NT2/D1 (cell line): ENCODE data around the gene ARID4B.
"Not testable (repeated sequence)": the region's sequence is repeated elsewhere in the genome, so short reads cannot be mapped to it uniquely, and the experiment has no call there.

Experiments
- DNase-seq: peaks from one replicate; pipeline ENCODE4 v3.0.0-alpha.2; 2011; ENCODE audit warnings: low read depth, low spot score
- H3K27me3 ChIP-seq: 2 replicates; pipeline ENCODE4 v1.6.0; 2011; ENCODE audit warnings: mild to moderate bottlenecking; ENCODE audit not compliant: insufficient read length, insufficient read depth
- H3K36me3 ChIP-seq: 2 replicates; pipeline ENCODE4 v1.6.1; 2011; ENCODE audit warnings: mild to moderate bottlenecking, low read length, mixed read lengths; ENCODE audit not compliant: insufficient read depth, insufficient read length
- H3K4me1 ChIP-seq: 2 replicates; pipeline ENCODE4 v1.5.1; 2011; ENCODE audit not compliant: insufficient read depth, insufficient read length
- H3K4me3 ChIP-seq: 2 replicates; pipeline ENCODE4 v1.5.1; 2011; ENCODE audit warnings: low read depth; ENCODE audit not compliant: insufficient read length
- H3K9ac ChIP-seq: 2 replicates; pipeline ENCODE4 v1.6.0; 2011; ENCODE audit warnings: low read depth; ENCODE audit not compliant: insufficient read length
- H3K9me3 ChIP-seq: 2 replicates; pipeline ENCODE4 v1.5.1; 2011; ENCODE audit warnings: mild to moderate bottlenecking, low read length; ENCODE audit not compliant: insufficient read depth
- SUZ12 ChIP-seq: IDR thresholded peaks from 2 replicates; pipeline ENCODE4 v1.6.1; 2011; ENCODE audit not compliant: insufficient read length, insufficient read depth; ENCODE audit errors: extremely low read depth
- YY1 ChIP-seq: IDR thresholded peaks from 2 replicates; pipeline ENCODE4 v1.6.1; 2011; ENCODE audit not compliant: insufficient read length, insufficient read depth
- ZNF274 ChIP-seq: IDR thresholded peaks from 2 replicates; pipeline ENCODE4 v1.6.1; 2011; ENCODE audit warnings: mild to moderate bottlenecking, low read depth, low read length

Gene ARID4B

GRCh38 chr1:235229868-235230267 is 98.1 kb downstream of the ARID4B start:
- Histone ChIP-seq H3K9ac (no peak overlapping the region), H3K4me3 (no peak overlapping the region), H3K36me3 (peaks cover 48% of the 10 kb centered on the region), H3K4me1 (no peaks in the 10 kb centered on the region), H3K27me3 (no peaks in the 10 kb centered on the region), H3K9me3 (no peaks in the 10 kb centered on the region)
- TF ChIP-seq ZNF274 (no peak), YY1 (no peak), SUZ12 (no peak)
- no peak for DNase-seq

- H3K9me3 ChIP-seq = no peaks in the 10 kb centered on the region
- H3K27me3 ChIP-seq = no peaks in the 10 kb centered on the region
- TF ChIP-seq ZNF274 = no peak
- TF ChIP-seq SUZ12 = no peak
- no peak for TF ChIP-seq YY1
- H3K4me3 ChIP-seq = no peak overlapping the region
- DNase-seq = no peak
- peaks cover 62% of the 10 kb centered on the region for H3K36me3 ChIP-seq
- no peaks in the 10 kb centered on the region for H3K4me1 ChIP-seq
- H3K9ac ChIP-seq = no peak overlapping the region
Measured at GRCh38 chr1:235227414-235227813, 100.6 kb downstream of the ARID4B start.

- H3K9me3 ChIP-seq = no peaks in the 10 kb centered on the region
- H3K36me3 ChIP-seq = peaks cover 66% of the 10 kb centered on the region
- no peaks in the 10 kb centered on the region for H3K27me3 ChIP-seq
Measured at GRCh38 chr1:235226933-235227332, 101.0 kb downstream of the ARID4B start.

GRCh38 chr1:235225299-235225698 is 102.7 kb downstream of the ARID4B start:
- no peaks in the 10 kb centered on the region for H3K9me3 ChIP-seq
- no peaks in the 10 kb centered on the region for H3K27me3 ChIP-seq
- H3K9ac ChIP-seq = no peak overlapping the region
- TF ChIP-seq ZNF274 (no peak), YY1 (no peak), SUZ12 (no peak)
- DNase-seq = no peak
- peaks cover 78% of the 10 kb centered on the region for H3K36me3 ChIP-seq
- no peak overlapping the region for H3K4me3 ChIP-seq
- no peaks in the 10 kb centered on the region for H3K4me1 ChIP-seq

More at GRCh38 chr1:235226933-235227332, 101.0 kb downstream of the ARID4B start:
- no peak overlapping the region for H3K4me3 ChIP-seq
- peak overlapping the region; percentile 36 for H3K9ac ChIP-seq
- H3K4me1 ChIP-seq = no peaks in the 10 kb centered on the region
- DNase-seq = no peak
- TF ChIP-seq YY1 = no peak
- TF ChIP-seq ZNF274 = no peak

GRCh38 chr1:235221653-235222375 is 106.2 kb downstream of the ARID4B start:
- Histone ChIP-seq H3K4me3 (no peak overlapping the region), H3K9me3 (no peaks in the 10 kb centered on the region), H3K36me3 (peaks cover 55% of the 10 kb centered on the region), H3K9ac (no peak overlapping the region), H3K27me3 (no peaks in the 10 kb centered on the region), H3K4me1 (no peaks in the 10 kb centered on the region)
- DNase-seq = no peak
- TF ChIP-seq ZNF274 (no peak), SUZ12 (no peak), YY1 (no peak)

- no peak overlapping the region for H3K4me3 ChIP-seq
- H3K9ac ChIP-seq = no peak overlapping the region
- DNase-seq = no peak
- no peaks in the 10 kb centered on the region for H3K4me1 ChIP-seq
- H3K9me3 ChIP-seq = no peaks in the 10 kb centered on the region
- H3K36me3 ChIP-seq = peaks cover 45% of the 10 kb centered on the region
- no peaks in the 10 kb centered on the region for H3K27me3 ChIP-seq
- TF ChIP-seq YY1 (no peak), SUZ12 (no peak), ZNF274 (no peak)
Measured at GRCh38 chr1:235215453-235215852, 112.5 kb downstream of the ARID4B start.

GRCh38 chr1:235214962-235215361 is 113.0 kb downstream of the ARID4B start:
- H3K9me3 ChIP-seq, H3K4me1 ChIP-seq, DNase-seq, H3K9ac ChIP-seq, H3K4me3 ChIP-seq, H3K27me3 ChIP-seq: not testable (repeated sequence)
- H3K36me3 ChIP-seq = peaks cover 42% of the 10 kb centered on the region
